ENCODE results near the gene SHC4. TPM values are rescaled to one million over a fixed set of nuclear protein-coding genes. Genes with fewer than 3 reads are reported as not detected.

SHC4 gene
- total RNA-seq, 1 donor from 2014 or later = 2.2 TPM

- Histone ChIP-seq H3K4me3 (no peak overlapping the region), H3F3A (ENCODE audit: low read depth) (no peaks in the 10 kb centered on the region), H3K9ac (no peak overlapping the region), H4K20me1 (ENCODE audit: low read depth) (no peaks in the 10 kb centered on the region), H2AFZ (replicated peaks) (no peak overlapping the region), H3K4me2 (no peak overlapping the region), H3K27ac (no peak overlapping the region), H3K27me3 (no peaks in the 10 kb centered on the region), H3K79me2 (ENCODE audit: low read depth) (no peaks in the 10 kb centered on the region), H3K4me1 (no peaks in the 10 kb centered on the region), H3K9me3 (ENCODE audit: low read depth) (no peaks in the 10 kb centered on the region), H3K36me3 (no peaks in the 10 kb centered on the region)
- peaks cover 2% of the 10 kb centered on the region for H3K27me3 Mint-ChIP-seq (ENCODE audit: insufficient read depth, low read depth)
- no peaks in the 10 kb centered on the region for H3K36me3 Mint-ChIP-seq
- TF ChIP-seq EZH2 (IDR thresholded peaks at IDR 0.05) (no peak), EZH2phosphoT487 (IDR thresholded peaks at IDR 0.05) (no peak)
- TF ChIP-seq, protein P1, sequence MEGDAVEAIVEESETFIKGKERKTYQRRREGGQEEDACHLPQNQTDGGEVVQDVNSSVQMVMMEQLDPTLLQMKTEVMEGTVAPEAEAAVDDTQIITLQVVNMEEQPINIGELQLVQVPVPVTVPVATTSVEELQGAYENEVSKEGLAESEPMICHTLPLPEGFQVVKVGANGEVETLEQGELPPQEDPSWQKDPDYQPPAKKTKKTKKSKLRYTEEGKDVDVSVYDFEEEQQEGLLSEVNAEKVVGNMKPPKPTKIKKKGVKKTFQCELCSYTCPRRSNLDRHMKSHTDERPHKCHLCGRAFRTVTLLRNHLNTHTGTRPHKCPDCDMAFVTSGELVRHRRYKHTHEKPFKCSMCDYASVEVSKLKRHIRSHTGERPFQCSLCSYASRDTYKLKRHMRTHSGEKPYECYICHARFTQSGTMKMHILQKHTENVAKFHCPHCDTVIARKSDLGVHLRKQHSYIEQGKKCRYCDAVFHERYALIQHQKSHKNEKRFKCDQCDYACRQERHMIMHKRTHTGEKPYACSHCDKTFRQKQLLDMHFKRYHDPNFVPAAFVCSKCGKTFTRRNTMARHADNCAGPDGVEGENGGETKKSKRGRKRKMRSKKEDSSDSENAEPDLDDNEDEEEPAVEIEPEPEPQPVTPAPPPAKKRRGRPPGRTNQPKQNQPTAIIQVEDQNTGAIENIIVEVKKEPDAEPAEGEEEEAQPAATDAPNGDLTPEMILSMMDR (IDR thresholded peaks at IDR 0.05) = no peak
- H3K4me3 Mint-ChIP-seq = no peak overlapping the region
- no peak for DNase-seq (ENCODE audit: low spot score)
- H3K4me1 Mint-ChIP-seq = peaks cover 13% of the 10 kb centered on the region
- no peak overlapping the region for H3K27ac Mint-ChIP-seq
- H3K9me3 Mint-ChIP-seq = no peaks in the 10 kb centered on the region
Measured at GRCh38 chr15:48946840-48947187, 16.9 kb downstream of the SHC4 start.

GRCh38 chr15:48946074-48946839 is 17.5 kb downstream of the SHC4 start:
- Mint-ChIP-seq H3K9me3 (no peaks in the 10 kb centered on the region), H3K4me1 (peaks cover 7% of the 10 kb centered on the region)

DNA sequence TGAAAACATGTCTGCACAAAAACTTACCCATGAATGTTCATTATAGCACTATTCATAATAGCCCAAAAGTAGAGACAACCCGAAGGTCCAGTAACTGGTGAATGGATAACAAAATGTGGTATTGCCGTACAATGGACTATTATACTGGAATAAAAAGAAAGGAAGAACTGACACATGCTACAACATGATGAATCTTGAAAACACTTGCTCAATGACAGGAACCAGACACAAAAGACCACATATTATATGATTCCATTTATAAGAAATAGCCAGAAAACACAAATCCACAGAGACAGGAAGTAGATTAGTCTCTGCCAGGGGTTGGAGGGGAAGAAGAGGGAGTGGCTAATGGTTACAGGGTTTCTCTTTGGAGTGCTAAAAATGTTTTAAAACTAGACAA is 18.3 kb downstream of the SHC4 start:
- no peak overlapping the region for H3K4me3 Mint-ChIP-seq
- DNase-seq (ENCODE audit: low spot score) = no peak
- H3K4me1 ChIP-seq = no peaks in the 10 kb centered on the region
- no peak overlapping the region for H3K4me3 ChIP-seq
- H3K4me1 Mint-ChIP-seq = peaks cover 3% of the 10 kb centered on the region
- H3K36me3 ChIP-seq = no peaks in the 10 kb centered on the region
- no peaks in the 10 kb centered on the region for H3K36me3 Mint-ChIP-seq
- H3K79me2 ChIP-seq (ENCODE audit: low read depth) = no peaks in the 10 kb centered on the region
- H3K27me3 Mint-ChIP-seq (ENCODE audit: insufficient read depth, low read depth) = peaks cover 2% of the 10 kb centered on the region
- H3K9ac ChIP-seq = no peak overlapping the region
- no peak overlapping the region for H3K27ac ChIP-seq
- H3K27me3 ChIP-seq = no peaks in the 10 kb centered on the region
- TF ChIP-seq EZH2phosphoT487 (IDR thresholded peaks at IDR 0.05) (no peak), EZH2 (IDR thresholded peaks at IDR 0.05) (no peak)
- TF ChIP-seq, protein P1 (IDR thresholded peaks at IDR 0.05) = no peak
- no peaks in the 10 kb centered on the region for H4K20me1 ChIP-seq (ENCODE audit: low read depth)
- no peak overlapping the region for H3K4me2 ChIP-seq
- no peak overlapping the region for H2AFZ ChIP-seq (replicated peaks)
- H3F3A ChIP-seq (ENCODE audit: low read depth) = no peaks in the 10 kb centered on the region
- H3K9me3 Mint-ChIP-seq = no peaks in the 10 kb centered on the region
- no peaks in the 10 kb centered on the region for H3K9me3 ChIP-seq (ENCODE audit: low read depth)
- no peak overlapping the region for H3K27ac Mint-ChIP-seq

More at GRCh38 chr15:48946074-48946839, 17.5 kb downstream of the SHC4 start:
- Histone ChIP-seq H3K4me3 (no peak overlapping the region), H3K4me1 (no peaks in the 10 kb centered on the region), H3F3A (ENCODE audit: low read depth) (no peaks in the 10 kb centered on the region), H3K36me3 (no peaks in the 10 kb centered on the region), H3K4me2 (no peak overlapping the region), H3K9me3 (ENCODE audit: low read depth) (no peaks in the 10 kb centered on the region), H3K79me2 (ENCODE audit: low read depth) (no peaks in the 10 kb centered on the region), H3K27me3 (no peaks in the 10 kb centered on the region), H2AFZ (replicated peaks) (no peak overlapping the region), H3K27ac (no peak overlapping the region), H3K9ac (no peak overlapping the region), H4K20me1 (ENCODE audit: low read depth) (no peaks in the 10 kb centered on the region)
- Mint-ChIP-seq H3K36me3 (no peaks in the 10 kb centered on the region), H3K27ac (no peak overlapping the region), H3K27me3 (ENCODE audit: insufficient read depth, low read depth) (peaks cover 2% of the 10 kb centered on the region), H3K4me3 (no peak overlapping the region)
- TF ChIP-seq, protein P1 (IDR thresholded peaks at IDR 0.05) = no peak
- TF ChIP-seq EZH2phosphoT487 (IDR thresholded peaks at IDR 0.05) (no peak), EZH2 (IDR thresholded peaks at IDR 0.05) (no peak)
- DNase-seq (ENCODE audit: low spot score) = no peak
